ENCODE results near the gene HECW1.

The HECW1 gene

DNA sequence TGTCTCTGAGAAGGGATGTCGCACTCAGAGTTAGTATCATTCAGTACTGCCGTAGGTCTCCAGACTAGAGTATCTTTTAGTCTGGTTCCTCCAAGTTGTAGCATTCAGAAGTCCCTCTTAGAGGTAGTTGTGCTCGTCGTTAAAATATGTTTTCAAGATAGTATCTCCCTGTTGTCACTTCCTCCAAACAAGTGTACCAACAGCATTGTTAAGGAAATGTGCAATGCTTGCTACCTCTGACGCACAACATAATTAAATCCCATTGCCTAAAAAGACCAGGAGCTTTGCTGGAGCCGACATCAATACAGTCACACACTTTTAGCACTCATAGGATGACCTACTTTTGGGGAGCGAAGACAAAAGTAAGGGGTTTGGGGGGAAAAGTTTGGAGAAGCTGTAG is 390.5 kb downstream of the HECW1 start:
- H3K27me3 ChIP-seq, result no peaks in the 10 kb centered on the region
- peaks cover 32 to 39% of the 10 kb centered on the region in 2 experiments for H3K4me1 ChIP-seq (ENCODE audit: control insufficient read depth in 1 of 2, insufficient read depth in 1 of 2, low read depth in 1 of 2, low read length in 1 of 2)
- H3K9me3 ChIP-seq, result no peaks in the 10 kb centered on the region
- H3K36me3 ChIP-seq, result no peaks in the 10 kb centered on the region
- H3K4me3 ChIP-seq (ENCODE audit: low read depth in 1 of 2, low read length in 1 of 2), result no peak overlapping the region
- H3K27ac ChIP-seq, result peak overlapping the region; percentile 51
- TF ChIP-seq CTCF (IDR thresholded peaks at IDR 0.05), result no peak

GRCh38 chr7:43505412-43505811 is 393.0 kb downstream of the HECW1 start:
- no peaks in the 10 kb centered on the region for H3K27me3 ChIP-seq
- H3K36me3 ChIP-seq, result no peaks in the 10 kb centered on the region
- no peak overlapping the region for H3K27ac ChIP-seq
- TF ChIP-seq CTCF (IDR thresholded peaks at IDR 0.05), result no peak
- no peak overlapping the region for H3K4me3 ChIP-seq (ENCODE audit: low read depth in 1 of 2, low read length in 1 of 2)
- peaks cover 37 to 46% of the 10 kb centered on the region in 2 experiments for H3K4me1 ChIP-seq (ENCODE audit: control insufficient read depth in 1 of 2, insufficient read depth in 1 of 2, low read depth in 1 of 2, low read length in 1 of 2)
- H3K9me3 ChIP-seq, result no peaks in the 10 kb centered on the region

DNA sequence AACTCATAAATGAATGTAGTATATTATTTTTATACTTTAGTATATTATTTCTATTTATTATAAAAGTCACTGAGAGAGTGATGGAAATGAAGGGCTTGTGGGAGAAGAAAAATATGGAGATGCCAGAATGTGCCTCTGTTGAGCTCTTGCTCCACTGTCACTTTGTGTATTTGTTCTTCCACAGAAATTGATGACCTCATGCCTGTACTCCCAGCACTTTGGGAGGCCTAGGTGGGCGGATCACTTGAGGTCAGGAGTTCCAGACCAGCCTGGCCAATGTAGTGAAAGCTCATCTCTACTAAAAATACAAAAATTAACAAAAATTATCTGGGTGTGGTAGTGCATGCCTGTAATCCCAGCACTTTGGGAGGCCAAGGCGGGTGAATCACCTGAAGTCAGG is 394.0 kb downstream of the HECW1 start:
- Histone ChIP-seq H3K9me3 (no peaks in the 10 kb centered on the region), H3K4me1 (ENCODE audit: control insufficient read depth in 1 of 2, insufficient read depth in 1 of 2, low read depth in 1 of 2, low read length in 1 of 2) (peaks cover 48 to 56% of the 10 kb centered on the region in 2 experiments), H3K27me3 (no peaks in the 10 kb centered on the region), H3K36me3 (no peaks in the 10 kb centered on the region), H3K4me3 (ENCODE audit: low read depth in 1 of 2, low read length in 1 of 2) (no peak overlapping the region), H3K27ac (no peak overlapping the region)
- no peak for TF ChIP-seq CTCF (IDR thresholded peaks at IDR 0.05)

GRCh38 chr7:43508461-43508860 is 396.0 kb downstream of the HECW1 start:
- H3K9me3 ChIP-seq, result no peaks in the 10 kb centered on the region
- H3K27me3 ChIP-seq, result no peaks in the 10 kb centered on the region
- H3K27ac ChIP-seq, result no peak overlapping the region
- H3K36me3 ChIP-seq, result no peaks in the 10 kb centered on the region
- peaks cover 40 to 59% of the 10 kb centered on the region in 2 experiments for H3K4me1 ChIP-seq (ENCODE audit: control insufficient read depth in 1 of 2, insufficient read depth in 1 of 2, low read depth in 1 of 2, low read length in 1 of 2)
- H3K4me3 ChIP-seq (ENCODE audit: low read depth in 1 of 2, low read length in 1 of 2), result no peak overlapping the region
- TF ChIP-seq CTCF (IDR thresholded peaks at IDR 0.05), result no peak

DNA sequence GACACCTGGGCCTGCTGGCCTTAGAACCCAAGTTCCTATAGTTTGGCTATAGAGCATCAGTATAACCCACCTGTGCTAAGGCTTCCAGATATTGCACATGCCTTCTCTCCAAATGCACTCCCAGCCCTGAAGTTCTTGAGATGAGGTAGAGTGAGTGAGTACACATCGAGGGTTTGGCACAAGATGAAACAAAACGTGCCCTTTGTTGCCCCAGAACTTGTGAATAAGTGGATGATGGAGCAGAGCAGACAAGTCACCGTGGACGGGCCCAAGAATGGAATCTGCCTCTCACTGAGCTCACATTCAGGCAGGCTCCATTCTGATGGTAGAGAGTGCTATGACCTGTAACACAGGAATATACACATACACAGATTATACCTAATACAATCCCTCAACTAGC is 397.5 kb downstream of the HECW1 start:
- no peak overlapping the region for H3K27ac ChIP-seq
- H3K27me3 ChIP-seq, result no peaks in the 10 kb centered on the region
- no peak overlapping the region for H3K4me3 ChIP-seq (ENCODE audit: low read depth in 1 of 2, low read length in 1 of 2)
- peaks cover 30 to 50% of the 10 kb centered on the region in 2 experiments for H3K4me1 ChIP-seq (ENCODE audit: control insufficient read depth in 1 of 2, insufficient read depth in 1 of 2, low read depth in 1 of 2, low read length in 1 of 2)
- TF ChIP-seq CTCF (IDR thresholded peaks at IDR 0.05), result no peak
- H3K36me3 ChIP-seq, result no peaks in the 10 kb centered on the region
- no peaks in the 10 kb centered on the region for H3K9me3 ChIP-seq

DNA sequence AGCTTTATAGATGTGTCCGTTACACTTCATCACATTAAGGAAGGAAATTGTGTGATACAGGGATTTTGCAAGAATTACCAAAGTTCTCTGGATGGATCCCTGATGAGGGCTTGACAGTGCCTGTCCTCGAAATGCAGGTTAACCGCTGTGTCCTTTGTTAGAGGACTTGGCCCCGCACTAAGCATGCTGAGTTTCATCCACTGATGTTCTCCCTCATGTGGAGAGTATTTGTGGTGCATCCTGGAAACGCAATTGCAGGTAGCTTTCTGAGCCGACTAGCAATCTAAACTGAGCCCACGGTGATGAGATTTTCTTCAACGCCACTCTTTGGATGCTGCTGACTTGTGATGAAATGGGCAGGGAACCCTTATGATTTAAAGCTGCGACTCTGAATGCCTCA is 398.6 kb downstream of the HECW1 start:
- no peak for TF ChIP-seq CTCF (IDR thresholded peaks at IDR 0.05)
- Histone ChIP-seq H3K9me3 (no peaks in the 10 kb centered on the region), H3K27me3 (no peaks in the 10 kb centered on the region), H3K4me3 (ENCODE audit: low read depth in 1 of 2, low read length in 1 of 2) (no peak overlapping the region), H3K4me1 (ENCODE audit: control insufficient read depth in 1 of 2, insufficient read depth in 1 of 2, low read depth in 1 of 2, low read length in 1 of 2) (peaks cover 30 to 49% of the 10 kb centered on the region in 2 experiments), H3K27ac (peak overlapping the region; percentile 14), H3K36me3 (no peaks in the 10 kb centered on the region)
